VCaP (cell line): Measurements from ENCODE around the gene ZDHHC14.
A peak's percentile ranks its signal among the peaks of the same experiment; 100 is the strongest.
"Not testable (repeated sequence)": the region's sequence is repeated elsewhere in the genome, so short reads cannot be mapped to it uniquely, and the experiment has no call there.

Experiments used
- H3K27ac ChIP-seq: fragments of 450-650 bp; 2 replicates; pipeline ENCODE4 v1.5.1; 2017
- CTCF ChIP-seq: fragments of 450-650 bp; conservative IDR thresholded peaks from 2 replicates; pipeline ENCODE4 v1.5.1; 2017; ENCODE audit warnings: mild to moderate bottlenecking, moderate library complexity

Gene ZDHHC14

GRCh38 chr6:157380779-157381561 lies at the start of gene ZDHHC14:
Gene ZDHHC14 (plus strand): TSS chr6:157381190.
- H3K27ac ChIP-seq: peak within 1 kb of the TSS; percentile 80
- no peak for TF ChIP-seq CTCF

DNA sequence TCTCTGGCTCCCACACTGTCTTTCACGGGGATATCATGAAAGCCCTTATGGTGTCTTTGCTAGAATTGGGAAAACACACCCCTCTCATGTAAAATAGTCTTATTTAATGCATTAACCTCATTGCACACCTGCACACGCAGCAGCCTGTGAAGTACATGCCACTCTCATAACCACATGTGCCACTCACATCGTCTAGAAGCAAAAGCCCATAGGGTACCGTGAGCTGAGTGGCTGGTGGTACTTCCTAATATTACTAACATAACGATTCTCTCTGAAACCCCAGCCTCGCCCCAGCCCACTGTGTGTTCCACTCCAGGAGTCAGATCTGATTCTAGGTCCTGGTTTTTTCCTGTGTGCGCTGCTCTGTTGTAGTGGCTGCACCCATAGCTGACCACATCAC lies 48.2 kb upstream of the ZDHHC14 start:
- H3K27ac ChIP-seq: no peak overlapping the region
- TF ChIP-seq CTCF: no peak

GRCh38 chr6:157333537-157333936 lies 47.5 kb upstream of the ZDHHC14 start:
- no peak overlapping the region for H3K27ac ChIP-seq
- no peak for TF ChIP-seq CTCF

- TF ChIP-seq CTCF: no peak
- H3K27ac ChIP-seq: no peak overlapping the region
Observed at GRCh38 chr6:157333956-157334355, 47.0 kb upstream of the ZDHHC14 start.

DNA sequence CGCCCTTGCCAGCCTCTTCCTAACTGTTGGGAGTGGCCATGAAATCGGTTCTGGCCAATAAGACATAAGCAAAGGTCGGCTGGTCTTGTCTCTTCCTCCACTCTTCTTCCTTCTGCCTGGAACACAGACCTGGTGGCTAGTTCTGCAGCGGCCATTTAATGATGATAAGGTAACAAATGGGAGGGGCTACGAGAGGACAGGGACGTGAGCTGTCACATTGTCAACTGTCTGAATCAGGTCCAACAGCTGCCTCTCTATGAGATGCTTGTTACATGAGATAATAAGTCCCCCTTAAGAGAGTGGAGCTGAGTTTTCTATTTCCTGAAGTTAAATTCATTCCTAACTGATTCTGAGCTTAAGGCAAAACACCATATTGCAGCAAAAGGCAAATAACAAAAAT lies 45.2 kb upstream of the ZDHHC14 start:
- no peak overlapping the region for H3K27ac ChIP-seq
- TF ChIP-seq CTCF: no peak

DNA sequence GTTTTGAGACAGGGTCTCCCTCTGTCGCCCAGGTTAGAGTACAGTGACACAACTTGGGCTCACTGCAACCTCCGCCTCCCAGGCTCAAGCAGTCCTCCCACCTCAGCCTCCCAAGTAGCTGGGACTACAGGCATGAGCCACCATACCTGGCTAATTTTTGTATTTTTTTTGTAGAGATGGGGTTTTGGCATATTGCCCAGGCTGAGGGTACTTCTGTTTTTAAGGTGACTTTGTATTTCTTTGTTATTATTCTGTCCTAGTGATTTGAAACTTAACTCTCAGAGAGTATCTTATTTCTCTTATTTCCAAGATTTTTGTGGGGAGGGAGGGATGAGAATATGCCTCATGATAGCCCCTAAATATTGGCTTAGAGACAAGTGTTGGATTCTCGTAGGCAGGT lies 43.7 kb upstream of the ZDHHC14 start:
- not testable (repeated sequence) for H3K27ac ChIP-seq

DNA sequence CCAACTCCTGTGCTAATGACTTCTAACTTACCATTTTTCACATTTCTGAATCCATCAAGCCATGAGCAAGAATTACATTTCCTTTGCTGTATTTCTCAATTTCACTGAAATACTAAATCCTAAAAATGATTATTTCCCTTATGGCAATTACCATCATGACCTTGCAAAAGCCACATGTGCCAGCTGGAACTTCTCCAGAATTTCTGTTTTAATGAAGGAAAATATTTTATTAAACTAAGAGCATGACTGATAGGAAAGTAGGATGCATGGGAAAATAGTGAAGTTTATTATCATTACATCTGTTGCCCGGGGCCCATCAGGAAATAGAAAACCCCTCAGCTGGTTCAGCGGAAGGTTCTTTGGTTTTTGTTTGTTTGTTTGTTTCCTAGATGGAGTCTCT lies 43.2 kb upstream of the ZDHHC14 start:
- H3K27ac ChIP-seq: no peak overlapping the region
- no peak for TF ChIP-seq CTCF

- no peak overlapping the region for H3K27ac ChIP-seq
- TF ChIP-seq CTCF: peak; percentile 44
Observed at GRCh38 chr6:157339432-157339831, 41.6 kb upstream of the ZDHHC14 start.
